GM12801 (cell line): ENCODE measurements around the gene MINDY2.

Experiments used
- TF ChIP-seq, protein P1 (sequence below): IDR thresholded peaks from one replicate; pipeline ENCODE4 v1.5.1; 2011; ENCODE audit warnings: control low read depth; ENCODE audit not compliant: insufficient read length; ENCODE audit errors: extremely low read depth

The MINDY2 gene

DNA sequence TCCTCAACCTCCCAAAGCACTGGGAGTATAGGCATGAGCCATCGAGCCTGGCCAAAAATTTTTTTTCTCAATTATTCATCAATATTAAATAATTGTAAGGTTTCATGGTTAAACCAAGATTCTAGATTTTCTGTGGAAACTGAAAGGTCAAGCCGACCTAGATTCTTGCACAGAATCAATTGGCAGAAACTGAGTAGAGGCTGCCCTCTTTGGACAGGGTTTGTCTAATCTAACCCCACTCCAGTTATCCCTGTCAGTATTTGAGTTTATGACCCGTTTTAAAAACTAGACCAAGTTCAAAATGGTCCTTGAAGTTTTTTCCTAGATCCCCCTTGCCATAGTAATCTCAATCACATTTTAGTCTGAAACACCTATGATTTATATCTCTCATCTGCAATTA lies 13.0 kb upstream of the MINDY2 start:
- TF ChIP-seq, protein P1, sequence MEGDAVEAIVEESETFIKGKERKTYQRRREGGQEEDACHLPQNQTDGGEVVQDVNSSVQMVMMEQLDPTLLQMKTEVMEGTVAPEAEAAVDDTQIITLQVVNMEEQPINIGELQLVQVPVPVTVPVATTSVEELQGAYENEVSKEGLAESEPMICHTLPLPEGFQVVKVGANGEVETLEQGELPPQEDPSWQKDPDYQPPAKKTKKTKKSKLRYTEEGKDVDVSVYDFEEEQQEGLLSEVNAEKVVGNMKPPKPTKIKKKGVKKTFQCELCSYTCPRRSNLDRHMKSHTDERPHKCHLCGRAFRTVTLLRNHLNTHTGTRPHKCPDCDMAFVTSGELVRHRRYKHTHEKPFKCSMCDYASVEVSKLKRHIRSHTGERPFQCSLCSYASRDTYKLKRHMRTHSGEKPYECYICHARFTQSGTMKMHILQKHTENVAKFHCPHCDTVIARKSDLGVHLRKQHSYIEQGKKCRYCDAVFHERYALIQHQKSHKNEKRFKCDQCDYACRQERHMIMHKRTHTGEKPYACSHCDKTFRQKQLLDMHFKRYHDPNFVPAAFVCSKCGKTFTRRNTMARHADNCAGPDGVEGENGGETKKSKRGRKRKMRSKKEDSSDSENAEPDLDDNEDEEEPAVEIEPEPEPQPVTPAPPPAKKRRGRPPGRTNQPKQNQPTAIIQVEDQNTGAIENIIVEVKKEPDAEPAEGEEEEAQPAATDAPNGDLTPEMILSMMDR: no peak

DNA sequence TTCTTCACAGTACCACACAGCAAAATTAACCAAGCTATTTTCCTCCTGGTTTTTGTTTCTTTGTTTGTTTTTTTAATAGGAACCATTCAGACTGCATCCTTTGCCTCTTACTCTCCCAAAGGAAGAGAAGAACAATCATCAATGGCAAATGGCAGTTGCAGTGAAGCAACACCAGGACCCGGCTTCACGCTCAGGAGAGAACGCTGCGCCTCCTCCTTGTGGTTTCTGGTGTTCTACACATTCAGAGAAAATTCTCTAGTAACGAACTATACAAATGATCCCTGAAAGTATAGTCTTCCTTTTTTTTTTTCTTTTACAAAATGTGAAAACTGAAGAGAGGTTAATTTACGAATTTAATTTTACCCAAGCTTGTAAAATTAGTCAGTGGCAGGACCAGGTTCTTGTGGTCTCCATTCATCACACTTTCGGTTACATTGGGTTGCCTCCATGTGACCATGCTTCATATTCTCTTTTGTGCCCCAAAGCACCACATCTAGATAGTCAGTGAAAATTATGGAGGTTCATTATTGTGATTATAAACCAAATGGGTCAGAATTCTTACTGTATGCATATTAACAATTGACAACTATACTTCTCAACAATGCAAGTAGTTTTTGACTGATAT lies 10.6 kb upstream of the MINDY2 start:
- TF ChIP-seq, protein P1: no peak

DNA sequence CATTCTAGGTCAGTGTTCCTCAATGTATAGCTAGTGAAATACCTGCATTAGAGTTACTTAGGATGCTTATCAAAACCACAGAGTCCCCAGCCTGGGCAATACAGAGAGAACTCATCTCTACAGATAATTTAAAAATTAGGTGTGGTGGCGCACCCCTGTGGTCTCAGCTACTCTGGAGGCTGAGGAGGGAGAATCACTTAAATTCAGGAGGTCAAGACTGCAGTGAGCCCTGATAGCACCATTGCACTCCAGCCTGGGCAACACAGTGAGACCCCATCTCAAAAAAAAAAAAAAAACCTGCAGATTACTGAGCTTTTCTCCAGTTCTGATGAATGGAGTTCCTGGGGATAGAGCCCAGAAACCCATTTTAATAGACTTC lies 10.1 kb upstream of the MINDY2 start:
- TF ChIP-seq, protein P1: no peak

DNA sequence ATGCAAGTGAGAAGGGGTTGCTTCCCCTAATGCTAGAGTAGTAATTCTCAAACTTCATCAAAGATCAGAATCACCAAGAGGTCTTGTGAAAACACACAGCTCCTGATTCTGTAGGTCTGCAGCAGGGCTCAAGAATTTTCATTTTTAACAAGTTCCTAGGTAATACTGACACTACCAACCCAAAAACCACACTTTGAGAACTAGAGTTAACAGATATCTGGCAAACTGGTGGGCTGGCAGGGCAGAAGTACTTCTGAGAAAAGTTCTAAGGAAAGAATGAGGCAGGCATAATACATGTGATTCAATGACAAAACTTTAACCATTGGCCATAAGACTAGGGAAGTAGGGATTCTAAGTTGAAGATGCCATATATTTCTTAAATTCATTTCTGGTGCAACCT lies 8.8 kb upstream of the MINDY2 start:
- TF ChIP-seq, protein P1: no peak

DNA sequence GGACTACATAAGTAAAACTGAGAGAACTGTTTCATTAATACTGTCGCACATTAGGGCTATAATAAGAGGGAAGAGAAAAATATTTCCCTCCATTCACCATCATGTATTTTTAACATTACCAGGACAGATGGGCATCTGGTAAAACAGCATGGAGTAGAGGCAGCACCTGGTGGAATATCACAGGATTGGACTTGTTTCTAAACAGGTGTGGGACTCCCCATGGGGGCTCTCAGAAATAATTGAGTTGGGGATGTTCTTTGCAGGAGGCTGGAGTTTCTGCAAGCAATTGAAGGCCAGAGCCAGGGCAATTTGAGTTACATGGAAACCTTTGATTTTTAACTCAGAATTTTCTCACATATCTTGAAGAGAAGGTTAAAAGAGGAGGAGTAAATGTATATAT lies 8.4 kb upstream of the MINDY2 start:
- TF ChIP-seq, protein P1: no peak

DNA sequence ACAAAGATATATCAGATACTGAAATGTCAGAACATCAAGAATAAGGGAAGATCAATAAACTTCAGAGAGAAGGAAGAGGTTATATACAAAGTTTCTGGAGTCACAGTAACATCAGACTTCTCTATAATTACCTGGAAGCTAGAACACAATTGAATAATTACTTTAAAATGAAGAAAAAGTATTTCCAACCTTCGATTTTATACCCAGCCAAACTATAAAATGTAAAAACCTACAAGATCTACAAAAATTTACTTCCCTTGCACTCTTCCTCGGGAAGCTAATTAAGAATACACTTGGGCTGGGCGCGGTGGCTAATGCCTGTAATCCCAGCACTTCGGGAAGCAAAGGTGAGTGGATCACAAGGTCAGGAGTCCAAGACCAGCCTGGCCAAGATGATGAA lies 6.6 kb upstream of the MINDY2 start:
- TF ChIP-seq, protein P1: no peak

DNA sequence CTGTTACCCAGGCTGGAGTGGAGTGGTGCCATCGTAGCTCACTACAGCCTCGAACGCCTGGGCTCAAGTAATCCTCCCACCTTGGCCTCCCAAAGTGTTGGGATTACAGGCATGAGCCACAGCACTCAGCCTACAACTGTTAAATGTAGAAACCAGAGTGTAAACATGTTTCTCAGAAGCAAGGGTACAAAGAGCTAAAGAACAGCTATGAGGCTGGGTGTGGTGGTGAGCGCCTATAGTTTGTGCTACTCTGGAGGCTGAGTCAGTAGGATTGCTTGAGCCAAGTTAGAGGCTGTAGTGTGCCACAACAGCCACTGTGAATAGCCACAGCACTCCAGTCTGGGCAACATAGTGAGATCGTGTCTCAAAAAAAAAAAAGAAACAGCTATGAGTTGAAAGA lies 4.8 kb upstream of the MINDY2 start:
- TF ChIP-seq, protein P1: no peak

DNA sequence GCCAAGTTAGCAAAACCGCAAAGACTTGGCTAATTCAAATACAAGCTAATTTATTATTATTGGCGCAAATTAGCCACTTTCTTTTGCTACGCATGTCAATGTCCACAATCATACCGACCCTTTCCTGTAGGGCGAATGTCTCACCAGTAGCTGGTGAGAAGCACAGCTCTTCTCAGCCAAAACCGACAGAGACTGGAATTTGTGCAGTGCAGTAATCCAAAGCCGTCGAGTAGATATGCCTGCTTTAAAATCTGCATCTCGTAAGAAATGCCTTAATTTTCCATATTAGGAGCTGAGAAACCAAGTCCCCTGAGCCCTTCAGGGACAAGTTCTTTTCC lies 614 bp upstream of the MINDY2 start:
- TF ChIP-seq, protein P1: no peak
